Activated naive CD8-positive, alpha-beta T cell treated with anti-CD3 and anti-CD28 coated beads for 36 hours (primary cell): Measurements from ENCODE around the gene LCMT2. TPM values are rescaled to one million over a fixed set of nuclear protein-coding genes. Genes with fewer than 3 reads are reported as not detected.
"Not testable (repeated sequence)": the region's sequence is repeated elsewhere in the genome, so short reads cannot be mapped to it uniquely, and the experiment has no call there.

Experiments
- DNase-seq: peaks from one replicate; pipeline ENCODE4 v3.0.0; 2021
- H3K27ac Mint-ChIP-seq: one replicate; pipeline ENCODE4 v1.8.0; 2022; ENCODE audit warnings: mild to moderate bottlenecking, moderate library complexity, mixed read lengths
- H3K27me3 Mint-ChIP-seq: one replicate; pipeline ENCODE4 v1.8.0; 2022; ENCODE audit warnings: mild to moderate bottlenecking, mixed read lengths
- H3K36me3 Mint-ChIP-seq: one replicate; pipeline ENCODE4 v1.8.0; 2021; ENCODE audit warnings: mild to moderate bottlenecking, mixed read lengths
- H3K4me1 Mint-ChIP-seq: one replicate; pipeline ENCODE4 v1.8.0; 2021; ENCODE audit warnings: mixed read lengths
- H3K4me3 Mint-ChIP-seq: one replicate; pipeline ENCODE4 v1.8.0; 2022; ENCODE audit warnings: mild to moderate bottlenecking, moderate library complexity, mixed read lengths
- H3K9me3 Mint-ChIP-seq: one replicate; pipeline ENCODE4 v1.8.0; 2022; ENCODE audit warnings: mixed read lengths
- total RNA-seq, 2 experiments: library from RNA; stranded (reverse); gene quantifications; one replicate each; pipeline ENCODE4 v1.2.3, GENCODE V29; 2021

The LCMT2 gene
- total RNA-seq, 2 experiments from 2014 or later: 12.4 to 14.3 TPM

GRCh38 chr15:43289656-43290055 lies 40.7 kb downstream of the LCMT2 start:
- H3K9me3 Mint-ChIP-seq, H3K36me3 Mint-ChIP-seq, H3K4me3 Mint-ChIP-seq, H3K4me1 Mint-ChIP-seq, DNase-seq, H3K27ac Mint-ChIP-seq: not testable (repeated sequence)
- H3K27me3 Mint-ChIP-seq: peaks cover 26% of the 10 kb centered on the region

GRCh38 chr15:43287254-43287653 lies 43.1 kb downstream of the LCMT2 start:
- Mint-ChIP-seq H3K9me3 (no peaks in the 10 kb centered on the region), H3K4me3 (no peak overlapping the region), H3K36me3 (no peaks in the 10 kb centered on the region), H3K4me1 (no peaks in the 10 kb centered on the region), H3K27me3 (peaks cover 5% of the 10 kb centered on the region), H3K27ac (no peak overlapping the region)
- no peak for DNase-seq

GRCh38 chr15:43286074-43286473 lies 44.3 kb downstream of the LCMT2 start:
- DNase-seq: no peak
- Mint-ChIP-seq H3K27ac (no peak overlapping the region), H3K4me1 (no peaks in the 10 kb centered on the region), H3K27me3 (no peaks in the 10 kb centered on the region), H3K36me3 (no peaks in the 10 kb centered on the region), H3K9me3 (no peaks in the 10 kb centered on the region), H3K4me3 (no peak overlapping the region)

GRCh38 chr15:43285609-43286037 lies 44.8 kb downstream of the LCMT2 start:
- H3K4me3 Mint-ChIP-seq: no peak overlapping the region
- peak; percentile 36 for DNase-seq
- H3K36me3 Mint-ChIP-seq: no peaks in the 10 kb centered on the region
- H3K27ac Mint-ChIP-seq: no peak overlapping the region
- H3K27me3 Mint-ChIP-seq: no peaks in the 10 kb centered on the region
- no peaks in the 10 kb centered on the region for H3K9me3 Mint-ChIP-seq
- H3K4me1 Mint-ChIP-seq: no peaks in the 10 kb centered on the region

- H3K4me1 Mint-ChIP-seq: no peaks in the 10 kb centered on the region
- H3K27me3 Mint-ChIP-seq: no peaks in the 10 kb centered on the region
- no peaks in the 10 kb centered on the region for H3K9me3 Mint-ChIP-seq
- H3K4me3 Mint-ChIP-seq: no peak overlapping the region
- H3K27ac Mint-ChIP-seq: no peak overlapping the region
- no peak for DNase-seq
- no peaks in the 10 kb centered on the region for H3K36me3 Mint-ChIP-seq
Observed at GRCh38 chr15:43283526-43283925, 46.8 kb downstream of the LCMT2 start.

GRCh38 chr15:43281926-43282602 lies 48.3 kb downstream of the LCMT2 start:
- Mint-ChIP-seq H3K27me3 (no peaks in the 10 kb centered on the region), H3K4me1 (no peaks in the 10 kb centered on the region), H3K36me3 (no peaks in the 10 kb centered on the region), H3K4me3 (no peak overlapping the region), H3K27ac (no peak overlapping the region), H3K9me3 (no peaks in the 10 kb centered on the region)
- no peak for DNase-seq

GRCh38 chr15:43280996-43281395 lies 49.4 kb downstream of the LCMT2 start:
- Mint-ChIP-seq H3K4me3 (no peak overlapping the region), H3K4me1 (no peaks in the 10 kb centered on the region), H3K9me3 (no peaks in the 10 kb centered on the region), H3K27me3 (no peaks in the 10 kb centered on the region), H3K36me3 (no peaks in the 10 kb centered on the region), H3K27ac (no peak overlapping the region)
- DNase-seq: no peak

GRCh38 chr15:43279496-43279895 lies 50.9 kb downstream of the LCMT2 start:
- Mint-ChIP-seq H3K27me3 (no peaks in the 10 kb centered on the region), H3K36me3 (no peaks in the 10 kb centered on the region), H3K9me3 (no peaks in the 10 kb centered on the region), H3K4me3 (no peak overlapping the region), H3K4me1 (no peaks in the 10 kb centered on the region), H3K27ac (no peak overlapping the region)
- DNase-seq: no peak

- H3K4me1 Mint-ChIP-seq: no peaks in the 10 kb centered on the region
- no peak overlapping the region for H3K4me3 Mint-ChIP-seq
- no peaks in the 10 kb centered on the region for H3K9me3 Mint-ChIP-seq
- H3K36me3 Mint-ChIP-seq: no peaks in the 10 kb centered on the region
- no peaks in the 10 kb centered on the region for H3K27me3 Mint-ChIP-seq
- H3K27ac Mint-ChIP-seq: no peak overlapping the region
- DNase-seq: no peak
Observed at GRCh38 chr15:43278869-43279268, 51.5 kb downstream of the LCMT2 start.

- H3K36me3 Mint-ChIP-seq: no peaks in the 10 kb centered on the region
- no peak overlapping the region for H3K4me3 Mint-ChIP-seq
- H3K27ac Mint-ChIP-seq: no peak overlapping the region
- H3K9me3 Mint-ChIP-seq: no peaks in the 10 kb centered on the region
- no peaks in the 10 kb centered on the region for H3K4me1 Mint-ChIP-seq
- no peaks in the 10 kb centered on the region for H3K27me3 Mint-ChIP-seq
- no peak for DNase-seq
Observed at GRCh38 chr15:43277901-43278300, 52.5 kb downstream of the LCMT2 start.

GRCh38 chr15:43277231-43277823 lies 53.0 kb downstream of the LCMT2 start:
- Mint-ChIP-seq H3K4me3 (no peak overlapping the region), H3K9me3 (no peaks in the 10 kb centered on the region), H3K36me3 (no peaks in the 10 kb centered on the region), H3K27me3 (no peaks in the 10 kb centered on the region), H3K4me1 (no peaks in the 10 kb centered on the region), H3K27ac (no peak overlapping the region)
- DNase-seq: no peak

GRCh38 chr15:43276563-43277200 lies 53.7 kb downstream of the LCMT2 start:
- Mint-ChIP-seq H3K27me3 (no peaks in the 10 kb centered on the region), H3K4me1 (no peaks in the 10 kb centered on the region), H3K9me3 (peaks cover 6% of the 10 kb centered on the region), H3K4me3 (no peak overlapping the region), H3K36me3 (no peaks in the 10 kb centered on the region), H3K27ac (no peak overlapping the region)
- DNase-seq: no peak

- H3K36me3 Mint-ChIP-seq: no peaks in the 10 kb centered on the region
- no peak overlapping the region for H3K27ac Mint-ChIP-seq
- H3K27me3 Mint-ChIP-seq: no peaks in the 10 kb centered on the region
- no peak for DNase-seq
- H3K4me3 Mint-ChIP-seq: no peak overlapping the region
- no peaks in the 10 kb centered on the region for H3K4me1 Mint-ChIP-seq
- peaks cover 6% of the 10 kb centered on the region for H3K9me3 Mint-ChIP-seq
Observed at GRCh38 chr15:43275740-43276562, 54.4 kb downstream of the LCMT2 start.

- peaks cover 7% of the 10 kb centered on the region for H3K27me3 Mint-ChIP-seq
- no peak overlapping the region for H3K27ac Mint-ChIP-seq
- DNase-seq: no peak
- no peak overlapping the region for H3K4me3 Mint-ChIP-seq
- no peaks in the 10 kb centered on the region for H3K36me3 Mint-ChIP-seq
- H3K4me1 Mint-ChIP-seq: peaks cover 3% of the 10 kb centered on the region
- H3K9me3 Mint-ChIP-seq: peaks cover 6% of the 10 kb centered on the region
Observed at GRCh38 chr15:43274136-43274535, 56.2 kb downstream of the LCMT2 start.
